Measurements from ENCODE around the gene TFCP2L1. TPM values are rescaled to one million over a fixed set of nuclear protein-coding genes. Genes with fewer than 3 reads are reported as not detected.

TFCP2L1 gene
- total and polyA plus RNA-seq, 4 donors, result 0.06 to 1.5 (median 0.36) TPM

GRCh38 chr2:121194626-121195025, 90.4 kb downstream of the TFCP2L1 start:
- Histone ChIP-seq H3K9ac (ENCODE audit: low read depth in 1 of 2, low read length in 2 of 2) (no peak overlapping the region), H3K4me1 (ENCODE audit: control insufficient read depth in 4 of 4, insufficient read depth in 4 of 4, low read length in 3 of 4) (peaks cover 0 to 2% (median 0%) of the 10 kb centered on the region in 4 donors), H3K4me3 (ENCODE audit: low read depth in 1 of 3, low read length in 3 of 3) (no peak overlapping the region), H3K36me3 (ENCODE audit: control insufficient read depth in 4 of 4, insufficient read depth in 3 of 4, low read depth in 1 of 4, low read length in 3 of 4) (no peaks in the 10 kb centered on the region), H3K27ac (ENCODE audit: low read depth in 1 of 2, low read length in 2 of 2) (no peak overlapping the region), H3K9me3 (ENCODE audit: control insufficient read depth in 4 of 4, low read length in 3 of 4) (no peaks in the 10 kb centered on the region), H3K27me3 (ENCODE audit: control insufficient read depth in 4 of 4, insufficient read depth in 4 of 4, low read length in 3 of 4) (no peaks in the 10 kb centered on the region)
- no peak for TF ChIP-seq RXRA (IDR thresholded peaks at IDR 0.05)
- no peak for TF ChIP-seq NR2F2 (IDR thresholded peaks at IDR 0.05)
- no peak for TF ChIP-seq EGR1 (IDR thresholded peaks at IDR 0.05; ENCODE audit: low read depth in 2 of 2)
- TF ChIP-seq MAX (IDR thresholded peaks at IDR 0.05), result no peak
- TF ChIP-seq ZBTB33 (IDR thresholded peaks at IDR 0.05), result no peak
- no peak for TF ChIP-seq SP1 (IDR thresholded peaks at IDR 0.05)
- TF ChIP-seq REST (IDR thresholded peaks at IDR 0.05), result no peak
- no peak for TF ChIP-seq FOXA1 (IDR thresholded peaks at IDR 0.05)
- no peak for TF ChIP-seq JUND (IDR thresholded peaks at IDR 0.05)
- TF ChIP-seq YY1 (IDR thresholded peaks at IDR 0.05), result no peak
- TF ChIP-seq HNF4A (conservative IDR thresholded peaks at IDR 0.05), result no peak
- TF ChIP-seq TAF1 (conservative IDR thresholded peaks at IDR 0.05), result no peak
- TF ChIP-seq RAD21 (IDR thresholded peaks at IDR 0.05), result no peak
- 77% methylated on average over 5 of the region's 5 CpGs for WGBS
- no peak for DNase-seq (ENCODE audit: low spot score)

- Histone ChIP-seq H3K9ac (ENCODE audit: low read depth in 1 of 2, low read length in 2 of 2) (no peak overlapping the region), H3K4me3 (ENCODE audit: low read depth in 1 of 3, low read length in 3 of 3) (no peak overlapping the region), H3K4me1 (ENCODE audit: control insufficient read depth in 4 of 4, insufficient read depth in 4 of 4, low read length in 3 of 4) (peaks cover 0 to 2% (median 0%) of the 10 kb centered on the region in 4 donors), H3K36me3 (ENCODE audit: control insufficient read depth in 4 of 4, insufficient read depth in 3 of 4, low read depth in 1 of 4, low read length in 3 of 4) (no peaks in the 10 kb centered on the region), H3K9me3 (ENCODE audit: control insufficient read depth in 4 of 4, low read length in 3 of 4) (no peaks in the 10 kb centered on the region), H3K27ac (ENCODE audit: low read depth in 1 of 2, low read length in 2 of 2) (no peak overlapping the region), H3K27me3 (ENCODE audit: control insufficient read depth in 4 of 4, insufficient read depth in 4 of 4, low read length in 3 of 4) (no peaks in the 10 kb centered on the region)
- DNase-seq (ENCODE audit: low spot score), result no peak
- 94% methylated on average over 1 of the region's 1 CpG for WGBS
- no peak for TF ChIP-seq REST (IDR thresholded peaks at IDR 0.05)
- no peak for TF ChIP-seq RXRA (IDR thresholded peaks at IDR 0.05)
- TF ChIP-seq CTCF (IDR thresholded peaks at IDR 0.05; ENCODE audit: low read depth, low read length, missing input control), result no peak
- TF ChIP-seq JUND (IDR thresholded peaks at IDR 0.05), result no peak
- no peak for TF ChIP-seq ATF3 (IDR thresholded peaks at IDR 0.05)
- TF ChIP-seq FOXA1 (IDR thresholded peaks at IDR 0.05), result no peak
- no peak for TF ChIP-seq MAX (IDR thresholded peaks at IDR 0.05)
- TF ChIP-seq FOXA2 (IDR thresholded peaks at IDR 0.05), result no peak
- TF ChIP-seq EGR1 (IDR thresholded peaks at IDR 0.05; ENCODE audit: low read depth in 2 of 2), result no peak
- no peak for TF ChIP-seq SP1 (IDR thresholded peaks at IDR 0.05)
- TF ChIP-seq ZBTB33 (IDR thresholded peaks at IDR 0.05), result no peak
- TF ChIP-seq YY1 (IDR thresholded peaks at IDR 0.05), result no peak
- no peak for TF ChIP-seq HNF4A (conservative IDR thresholded peaks at IDR 0.05)
- no peak for TF ChIP-seq NR2F2 (IDR thresholded peaks at IDR 0.05)
- TF ChIP-seq TAF1 (conservative IDR thresholded peaks at IDR 0.05), result no peak
- TF ChIP-seq HNF4G (IDR thresholded peaks at IDR 0.05), result no peak
- TF ChIP-seq RAD21 (IDR thresholded peaks at IDR 0.05), result no peak
Observed at GRCh38 chr2:121193185-121193584, 91.8 kb downstream of the TFCP2L1 start.

All from liver (tissue), 9 donors.